GM12865 (cell line): ENCODE results near the gene MMP13.

ENCODE experiments used
- DNase-seq: peaks from one replicate; pipeline ENCODE4 v3.0.0; 2010; ENCODE audit warnings: low read depth
- H3K4me3 ChIP-seq: 2 replicates; pipeline ENCODE4 v1.5.1; 2011; ENCODE audit warnings: mild to moderate bottlenecking, low read depth, low read length, control low read depth
- TF ChIP-seq, protein P1 (sequence below): IDR thresholded peaks from 2 replicates; pipeline ENCODE4 v1.5.1; 2011; ENCODE audit warnings: low read length, control low read depth, low read depth, inconsistent platforms; ENCODE audit not compliant: insufficient read depth; ENCODE audit errors: missing control alignments

Gene MMP13

GRCh38 chr11:102924851-102925380 is 30.6 kb downstream of the MMP13 start:
- DNase-seq, result no peak
- TF ChIP-seq, protein P1, sequence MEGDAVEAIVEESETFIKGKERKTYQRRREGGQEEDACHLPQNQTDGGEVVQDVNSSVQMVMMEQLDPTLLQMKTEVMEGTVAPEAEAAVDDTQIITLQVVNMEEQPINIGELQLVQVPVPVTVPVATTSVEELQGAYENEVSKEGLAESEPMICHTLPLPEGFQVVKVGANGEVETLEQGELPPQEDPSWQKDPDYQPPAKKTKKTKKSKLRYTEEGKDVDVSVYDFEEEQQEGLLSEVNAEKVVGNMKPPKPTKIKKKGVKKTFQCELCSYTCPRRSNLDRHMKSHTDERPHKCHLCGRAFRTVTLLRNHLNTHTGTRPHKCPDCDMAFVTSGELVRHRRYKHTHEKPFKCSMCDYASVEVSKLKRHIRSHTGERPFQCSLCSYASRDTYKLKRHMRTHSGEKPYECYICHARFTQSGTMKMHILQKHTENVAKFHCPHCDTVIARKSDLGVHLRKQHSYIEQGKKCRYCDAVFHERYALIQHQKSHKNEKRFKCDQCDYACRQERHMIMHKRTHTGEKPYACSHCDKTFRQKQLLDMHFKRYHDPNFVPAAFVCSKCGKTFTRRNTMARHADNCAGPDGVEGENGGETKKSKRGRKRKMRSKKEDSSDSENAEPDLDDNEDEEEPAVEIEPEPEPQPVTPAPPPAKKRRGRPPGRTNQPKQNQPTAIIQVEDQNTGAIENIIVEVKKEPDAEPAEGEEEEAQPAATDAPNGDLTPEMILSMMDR, result no peak

DNA sequence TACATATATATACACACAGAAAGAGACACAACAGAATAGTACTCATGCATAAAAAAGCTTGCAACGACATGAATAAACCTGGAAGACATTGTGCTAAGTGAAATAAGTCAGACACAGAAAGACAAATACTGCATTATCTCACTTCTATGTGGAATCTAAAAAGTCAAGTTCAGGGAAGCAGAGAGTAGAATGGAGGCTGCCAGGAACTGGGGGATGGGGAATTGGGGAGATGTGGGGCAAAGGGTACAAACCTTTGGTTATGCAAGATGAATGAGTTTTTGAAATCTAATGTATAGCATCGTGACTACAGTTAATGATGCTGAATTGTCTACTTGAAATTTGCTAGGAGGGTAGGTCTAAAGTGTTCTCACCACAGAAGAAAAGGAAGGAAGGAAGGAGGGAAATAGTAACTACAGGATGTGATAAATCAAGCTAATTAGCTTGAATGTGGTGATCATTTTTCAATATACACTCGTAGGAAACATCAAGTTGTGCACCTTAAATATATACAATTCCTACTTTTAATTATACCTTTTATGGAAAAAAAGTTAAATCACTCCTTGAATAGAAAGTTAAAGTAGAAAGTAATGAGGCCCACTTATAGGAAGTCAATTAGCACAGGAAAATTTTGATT is 33.8 kb downstream of the MMP13 start:
- H3K4me3 ChIP-seq, result no peak overlapping the region
- TF ChIP-seq, protein P1, result no peak
- no peak for DNase-seq

More at GRCh38 chr11:102924851-102925380, 30.6 kb downstream of the MMP13 start:
- no peak overlapping the region for H3K4me3 ChIP-seq

- DNase-seq, result no peak
- H3K4me3 ChIP-seq, result no peak overlapping the region
- TF ChIP-seq, protein P1, result no peak
Measured at GRCh38 chr11:102920118-102920684, 35.3 kb downstream of the MMP13 start.

DNA sequence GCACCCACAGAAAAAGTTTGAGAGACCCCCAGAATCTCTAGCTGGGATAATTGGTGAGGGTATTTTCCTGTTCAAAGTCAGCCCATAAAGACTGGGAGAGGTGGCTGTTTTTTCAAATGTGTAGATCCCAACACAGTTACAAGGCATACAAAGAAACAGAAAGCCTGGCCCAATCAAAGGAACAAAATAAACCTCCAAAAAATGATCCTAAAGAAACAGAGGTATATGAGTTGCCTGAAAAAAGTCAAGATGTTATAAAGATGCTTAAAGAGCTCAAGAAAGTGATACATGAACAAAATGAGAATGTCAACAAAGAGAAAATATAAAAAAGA is 40.5 kb downstream of the MMP13 start:
- TF ChIP-seq, protein P1, result no peak
- H3K4me3 ChIP-seq, result no peak overlapping the region
- DNase-seq, result no peak

DNA sequence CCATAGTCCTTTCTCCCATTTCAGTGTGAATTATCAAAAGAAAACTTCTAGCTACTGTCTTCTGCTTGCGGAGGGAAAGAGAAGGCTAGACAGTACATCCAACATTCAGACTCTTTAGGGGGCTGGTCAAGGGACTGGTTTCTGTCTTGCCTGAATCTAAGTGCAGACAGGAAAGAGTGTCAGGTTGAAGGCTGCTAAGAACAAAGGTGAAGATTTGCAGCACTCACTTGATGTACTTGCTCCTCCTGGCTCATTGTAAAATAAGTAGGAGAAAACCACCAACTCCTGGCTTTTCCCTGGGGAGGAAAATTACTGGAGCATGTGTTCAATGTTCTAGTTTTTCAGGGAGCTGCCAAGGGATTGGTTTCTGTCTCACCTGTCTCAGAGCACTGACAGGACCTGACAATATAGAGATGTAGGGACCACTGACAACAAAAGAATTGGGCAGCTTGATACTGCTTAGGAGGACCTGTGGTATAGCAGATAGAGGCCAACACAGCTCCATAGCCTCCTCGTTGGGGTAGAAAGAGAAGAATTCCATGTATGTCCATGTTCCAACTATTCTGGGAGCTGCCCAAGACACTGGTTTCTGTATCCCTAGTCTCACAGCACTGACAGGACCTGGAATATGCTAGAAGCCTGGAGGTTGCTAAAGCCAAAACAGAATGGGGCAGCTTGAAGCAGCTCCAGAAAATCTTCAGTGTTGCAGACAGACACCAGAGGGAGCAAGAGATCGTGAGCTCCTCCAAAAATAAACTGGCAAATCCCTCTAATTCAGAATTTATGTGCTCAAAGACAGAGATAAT is 41.1 kb downstream of the MMP13 start:
- no peak overlapping the region for H3K4me3 ChIP-seq
- DNase-seq, result peak; percentile 15
- TF ChIP-seq, protein P1, result peak; percentile 38

DNA sequence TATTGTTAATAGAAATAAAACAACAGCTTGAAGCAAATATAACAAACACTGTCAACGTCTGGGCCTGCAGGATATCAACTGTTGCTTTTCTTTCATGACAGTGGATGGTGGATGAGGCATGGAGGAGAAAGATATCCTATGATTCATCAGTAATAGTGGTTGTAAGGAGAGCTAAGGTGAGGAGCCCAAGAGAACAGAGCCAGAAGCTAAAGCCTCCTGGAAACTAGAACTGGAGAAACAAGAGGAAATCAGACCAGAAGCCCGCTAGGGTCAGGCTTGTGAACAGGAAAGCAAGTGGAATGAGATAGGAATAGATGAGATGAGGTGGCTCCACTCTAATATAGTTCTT is 43.1 kb downstream of the MMP13 start:
- TF ChIP-seq, protein P1, result no peak
- DNase-seq, result no peak
- H3K4me3 ChIP-seq, result no peak overlapping the region
